Mucosa of descending colon (tissue), 3 donors: ENCODE measurements around the gene DHX35. TPM values are rescaled to one million over a fixed set of nuclear protein-coding genes. Genes with fewer than 3 reads are reported as not detected.
A peak's percentile ranks its signal among the peaks of the same experiment; 100 is the strongest.
"Not testable (repeated sequence)": the region's sequence is repeated elsewhere in the genome, so short reads cannot be mapped to it uniquely, and the experiment has no call there.

ENCODE experiments used
- ATAC-seq: fragments of 200-7000 bp; cut with Tn5 transposase; one replicate; pipeline ENCODE4 v1.9.1; 2020; ENCODE audit warnings: mild to moderate bottlenecking, moderate library complexity
- DNase-seq, 3 donors: peaks; one replicate each; pipeline ENCODE4 v3.0.0-alpha.2; 2020
- H3K36me3 ChIP-seq: fragments of 200-600 bp; one replicate; pipeline ENCODE4 v1.8.0; 2021; ENCODE audit warnings: low read depth, mild to moderate bottlenecking
- H3K4me1 ChIP-seq: fragments of 200-600 bp; one replicate; pipeline ENCODE4 v1.8.0; 2021; ENCODE audit warnings: low read depth, mild to moderate bottlenecking
- H3K4me3 ChIP-seq: fragments of 200-600 bp; one replicate; pipeline ENCODE4 v1.8.0; 2021; ENCODE audit warnings: mild to moderate bottlenecking
- H3K9me3 ChIP-seq: fragments of 200-600 bp; one replicate; pipeline ENCODE4 v1.8.0; 2021; ENCODE audit warnings: mild to moderate bottlenecking
- intact Hi-C, 2 donors: fragments of 100-400 bp; cut with DNase I in 1 of 2; cut with micrococcal nuclease in 1 of 2; formaldehyde crosslinking; loops; one replicate each; pipeline versions ENCODE4 v1.11.0 to v1.11.1; 2022; cut with DNase I, micrococcal nuclease
- total RNA-seq, 3 donors: library from RNA; stranded (reverse); fragmentation: NEBNext Ultra II Directional in 2 of 3; extraction: Animal tissue kit (Norgen Biotek cat#: 25700) in 2 of 3; gene quantifications; one replicate each; pipeline versions ENCODE4 v1.2.1 to v1.2.4, GENCODE V29; 2021 to 2023
- TF ChIP-seq, protein P1 (sequence below): fragments of 200-600 bp; IDR thresholded peaks from one replicate; pipeline ENCODE4 v1.8.0; 2022; ENCODE audit warnings: antibody characterized with exemption, mild to moderate bottlenecking
- donor health status: DM: no; HTN: no; CAD: no; lungs with moderate emphysema.
- donor health status: DM: no; HTN: no; CAD: no.
- donor health status: DM: no; HTN: yes; CAD: no.

DHX35 gene
- total RNA-seq, 3 donors from 2014 or later = 14.8 to 16.4 (median 16.3) TPM

- Histone ChIP-seq H3K36me3 (no peaks in the 10 kb centered on the region), H3K4me1 (no peaks in the 10 kb centered on the region), H3K4me3 (no peak overlapping the region), H3K9me3 (no peaks in the 10 kb centered on the region)
- intact Hi-C loops = no loop called here
- ATAC-seq (no peak), DNase-seq (no peak)
- TF ChIP-seq, protein P1, sequence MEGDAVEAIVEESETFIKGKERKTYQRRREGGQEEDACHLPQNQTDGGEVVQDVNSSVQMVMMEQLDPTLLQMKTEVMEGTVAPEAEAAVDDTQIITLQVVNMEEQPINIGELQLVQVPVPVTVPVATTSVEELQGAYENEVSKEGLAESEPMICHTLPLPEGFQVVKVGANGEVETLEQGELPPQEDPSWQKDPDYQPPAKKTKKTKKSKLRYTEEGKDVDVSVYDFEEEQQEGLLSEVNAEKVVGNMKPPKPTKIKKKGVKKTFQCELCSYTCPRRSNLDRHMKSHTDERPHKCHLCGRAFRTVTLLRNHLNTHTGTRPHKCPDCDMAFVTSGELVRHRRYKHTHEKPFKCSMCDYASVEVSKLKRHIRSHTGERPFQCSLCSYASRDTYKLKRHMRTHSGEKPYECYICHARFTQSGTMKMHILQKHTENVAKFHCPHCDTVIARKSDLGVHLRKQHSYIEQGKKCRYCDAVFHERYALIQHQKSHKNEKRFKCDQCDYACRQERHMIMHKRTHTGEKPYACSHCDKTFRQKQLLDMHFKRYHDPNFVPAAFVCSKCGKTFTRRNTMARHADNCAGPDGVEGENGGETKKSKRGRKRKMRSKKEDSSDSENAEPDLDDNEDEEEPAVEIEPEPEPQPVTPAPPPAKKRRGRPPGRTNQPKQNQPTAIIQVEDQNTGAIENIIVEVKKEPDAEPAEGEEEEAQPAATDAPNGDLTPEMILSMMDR = no peak
Measured at GRCh38 chr20:38991814-38992704, 29.9 kb downstream of the DHX35 start.

- no peaks in the 10 kb centered on the region for H3K36me3 ChIP-seq
- H3K4me3 ChIP-seq = no peak overlapping the region
- ATAC-seq (no peak), DNase-seq (no peak)
- H3K9me3 ChIP-seq = no peaks in the 10 kb centered on the region
- no peaks in the 10 kb centered on the region for H3K4me1 ChIP-seq
- TF ChIP-seq, protein P1 = no peak
- intact Hi-C loops = no loop called here
Measured at GRCh38 chr20:38995536-38996044, 33.4 kb downstream of the DHX35 start.

- ATAC-seq, H3K4me3 ChIP-seq, H3K9me3 ChIP-seq, H3K4me1 ChIP-seq, intact Hi-C loops, DNase-seq, H3K36me3 ChIP-seq: not testable (repeated sequence)
Measured at GRCh38 chr20:38996866-38997265, 34.7 kb downstream of the DHX35 start.

- Histone ChIP-seq H3K4me3 (no peak overlapping the region), H3K4me1 (no peaks in the 10 kb centered on the region), H3K9me3 (no peaks in the 10 kb centered on the region), H3K36me3 (no peaks in the 10 kb centered on the region)
- TF ChIP-seq, protein P1 = no peak
- intact Hi-C loops = no loop called here
- no peak for DNase-seq
- ATAC-seq = peak; percentile 26
Measured at GRCh38 chr20:38997622-38998021, 35.5 kb downstream of the DHX35 start.

DNA sequence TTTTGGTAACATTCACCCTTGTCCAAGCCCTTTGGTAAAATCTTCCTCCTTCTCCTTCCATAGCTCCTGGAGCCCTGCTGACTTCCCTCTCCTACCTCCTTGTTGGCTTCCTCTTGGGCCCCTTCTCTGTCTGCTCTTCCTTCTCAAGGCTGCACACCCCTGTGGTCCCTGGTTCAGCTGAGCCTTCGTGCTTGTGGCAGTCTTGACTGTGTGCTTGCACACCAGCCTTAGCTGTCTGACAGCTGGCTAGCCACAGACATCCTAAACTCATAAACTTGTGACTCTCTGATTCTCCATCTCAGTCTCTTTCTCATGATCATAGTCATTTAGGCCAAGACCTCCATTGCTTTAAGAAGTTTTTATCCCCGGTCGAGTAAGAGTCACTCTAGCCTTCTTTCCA is 37.1 kb downstream of the DHX35 start:
- no peak for ATAC-seq
- intact Hi-C loops = no loop called here
- TF ChIP-seq, protein P1 = no peak
- no peaks in the 10 kb centered on the region for H3K36me3 ChIP-seq
- H3K9me3 ChIP-seq = no peaks in the 10 kb centered on the region
- DNase-seq = no peak
- H3K4me3 ChIP-seq = no peak overlapping the region
- no peaks in the 10 kb centered on the region for H3K4me1 ChIP-seq
